T-helper 2 cell treated with Interferon-gamma antibody and Interleukin-4, amounts not matched to agents 5 μg/mL and 100 μg/mL, for 36 hours (primary cell): ENCODE data around the gene REC8.

Experiments
- DNase-seq: peaks from one replicate; pipeline ENCODE4 v3.0.0; 2021; ENCODE audit warnings: low spot score
- H3K27ac Mint-ChIP-seq: one replicate; pipeline ENCODE4 v1.8.0; 2021; ENCODE audit warnings: mild to moderate bottlenecking, mixed read lengths
- H3K27me3 Mint-ChIP-seq: one replicate; pipeline ENCODE4 v1.8.0; 2021; ENCODE audit warnings: low read depth, mixed read lengths
- H3K36me3 Mint-ChIP-seq: one replicate; pipeline ENCODE4 v1.8.0; 2021; ENCODE audit warnings: low read depth, mixed read lengths
- H3K4me1 Mint-ChIP-seq: one replicate; pipeline ENCODE4 v1.8.0; 2021; ENCODE audit warnings: low read depth, mixed read lengths
- H3K4me3 Mint-ChIP-seq: one replicate; pipeline ENCODE4 v1.8.0; 2022; ENCODE audit warnings: mild to moderate bottlenecking, moderate library complexity, mixed read lengths
- H3K9me3 Mint-ChIP-seq: one replicate; pipeline ENCODE4 v1.8.0; 2021; ENCODE audit warnings: mixed read lengths

Gene REC8

GRCh38 chr14:24133735-24134134 lies 38.1 kb upstream of the REC8 start:
- Mint-ChIP-seq H3K9me3 (no peaks in the 10 kb centered on the region), H3K4me3 (no peak overlapping the region), H3K36me3 (peaks cover 27% of the 10 kb centered on the region), H3K27me3 (no peaks in the 10 kb centered on the region), H3K27ac (no peak overlapping the region), H3K4me1 (peaks cover 38% of the 10 kb centered on the region)
- DNase-seq: no peak

GRCh38 chr14:24135584-24135833 lies 36.4 kb upstream of the REC8 start:
- H3K4me1 Mint-ChIP-seq: peaks cover 49% of the 10 kb centered on the region
- H3K4me3 Mint-ChIP-seq: peak overlapping the region; percentile 90
- H3K9me3 Mint-ChIP-seq: no peaks in the 10 kb centered on the region
- DNase-seq: no peak
- no peaks in the 10 kb centered on the region for H3K27me3 Mint-ChIP-seq
- H3K36me3 Mint-ChIP-seq: peaks cover 41% of the 10 kb centered on the region
- peak overlapping the region; percentile 82 for H3K27ac Mint-ChIP-seq

GRCh38 chr14:24135834-24136683 lies 35.8 kb upstream of the REC8 start, which contains the start of gene PSME1:
Gene PSME1 (plus strand): TSS chr14:24136194. CDS start chr14:24136263, 69 bp downstream.
- Mint-ChIP-seq H3K4me3 (peak within 1 kb of the TSS; percentile 90), H3K36me3 (peaks cover 47% of the 10 kb centered on the region), H3K27ac (peak within 1 kb of the TSS; percentile 87), H3K27me3 (no peaks in the 10 kb centered on the region), H3K9me3 (no peaks in the 10 kb centered on the region), H3K4me1 (peaks cover 50% of the 10 kb centered on the region)
- DNase-seq: peak; percentile 90

GRCh38 chr14:24136684-24137528 lies 35.0 kb upstream of the REC8 start:
- Mint-ChIP-seq H3K27me3 (no peaks in the 10 kb centered on the region), H3K9me3 (no peaks in the 10 kb centered on the region), H3K4me1 (peaks cover 48% of the 10 kb centered on the region), H3K36me3 (peaks cover 49% of the 10 kb centered on the region), H3K4me3 (peak overlapping the region; percentile 90), H3K27ac (peak overlapping the region; percentile 87)
- no peak for DNase-seq

- DNase-seq: no peak
- Mint-ChIP-seq H3K4me1 (peaks cover 44% of the 10 kb centered on the region), H3K9me3 (no peaks in the 10 kb centered on the region), H3K27me3 (no peaks in the 10 kb centered on the region), H3K4me3 (peak overlapping the region; percentile 90), H3K36me3 (peaks cover 48% of the 10 kb centered on the region), H3K27ac (peak overlapping the region; percentile 58)
Measured at GRCh38 chr14:24137529-24138395, 34.1 kb upstream of the REC8 start.

- Mint-ChIP-seq H3K27ac (peak overlapping the region; percentile 77), H3K4me3 (peak overlapping the region; percentile 99), H3K4me1 (peaks cover 49% of the 10 kb centered on the region), H3K9me3 (no peaks in the 10 kb centered on the region), H3K36me3 (peaks cover 56% of the 10 kb centered on the region), H3K27me3 (no peaks in the 10 kb centered on the region)
- no peak for DNase-seq
Measured at GRCh38 chr14:24138396-24139271, 33.2 kb upstream of the REC8 start.

GRCh38 chr14:24139272-24139934 lies 32.5 kb upstream of the REC8 start:
- Mint-ChIP-seq H3K4me3 (peak overlapping the region; percentile 99), H3K27me3 (no peaks in the 10 kb centered on the region), H3K9me3 (no peaks in the 10 kb centered on the region), H3K4me1 (peaks cover 54% of the 10 kb centered on the region), H3K36me3 (peaks cover 64% of the 10 kb centered on the region), H3K27ac (peak overlapping the region; percentile 77)
- DNase-seq: no peak

GRCh38 chr14:24141097-24141880 lies 30.6 kb upstream of the REC8 start, which contains the start of gene EMC9:
Gene EMC9 (minus strand): TSS chr14:24141591. CDS start chr14:24141304, 287 bp downstream.
- peak within 1 kb of the TSS; percentile 99 for H3K4me3 Mint-ChIP-seq

GRCh38 chr14:24143511-24143910 lies 28.4 kb upstream of the REC8 start:
- H3K4me1 Mint-ChIP-seq: peaks cover 50% of the 10 kb centered on the region
- H3K9me3 Mint-ChIP-seq: no peaks in the 10 kb centered on the region
- peak overlapping the region; percentile 99 for H3K4me3 Mint-ChIP-seq
- peak overlapping the region; percentile 69 for H3K27ac Mint-ChIP-seq
- no peaks in the 10 kb centered on the region for H3K27me3 Mint-ChIP-seq
- DNase-seq: no peak
- peaks cover 68% of the 10 kb centered on the region for H3K36me3 Mint-ChIP-seq

More at GRCh38 chr14:24141097-24141880, 30.6 kb upstream of the REC8 start, which contains the start of gene EMC9:
- no peaks in the 10 kb centered on the region for H3K27me3 Mint-ChIP-seq
- no peaks in the 10 kb centered on the region for H3K9me3 Mint-ChIP-seq
- DNase-seq: peak; percentile 100
- peaks cover 80% of the 10 kb centered on the region for H3K36me3 Mint-ChIP-seq
- peaks cover 60% of the 10 kb centered on the region for H3K4me1 Mint-ChIP-seq
- H3K27ac Mint-ChIP-seq: peak within 1 kb of the TSS; percentile 84

GRCh38 chr14:24144451-24144850 lies 27.4 kb upstream of the REC8 start:
- H3K4me3 Mint-ChIP-seq: peak overlapping the region; percentile 100
- H3K9me3 Mint-ChIP-seq: no peaks in the 10 kb centered on the region
- H3K27me3 Mint-ChIP-seq: no peaks in the 10 kb centered on the region
- no peak for DNase-seq
- peak overlapping the region; percentile 50 for H3K27ac Mint-ChIP-seq
- peaks cover 50% of the 10 kb centered on the region for H3K4me1 Mint-ChIP-seq
- peaks cover 68% of the 10 kb centered on the region for H3K36me3 Mint-ChIP-seq

GRCh38 chr14:24145219-24145618 lies 26.7 kb upstream of the REC8 start:
- peaks cover 49% of the 10 kb centered on the region for H3K4me1 Mint-ChIP-seq

More at GRCh38 chr14:24145219-24145618, 26.7 kb upstream of the REC8 start:
- peak overlapping the region; percentile 100 for H3K4me3 Mint-ChIP-seq
- peaks cover 67% of the 10 kb centered on the region for H3K36me3 Mint-ChIP-seq
- no peaks in the 10 kb centered on the region for H3K9me3 Mint-ChIP-seq
- no peak for DNase-seq
- H3K27ac Mint-ChIP-seq: peak overlapping the region; percentile 100
- no peaks in the 10 kb centered on the region for H3K27me3 Mint-ChIP-seq
